SKM-1 (cell line): Measurements from ENCODE around the gene FKBP5.
"Not testable (repeated sequence)": the region's sequence is repeated elsewhere in the genome, so short reads cannot be mapped to it uniquely, and the experiment has no call there.

Experiments used
- DNase-seq: peaks from one replicate; lab custom pipeline; 2025; ENCODE audit not compliant: unreplicated experiment; lab: John Stamatoyannopoulos, UW

The FKBP5 gene

DNA sequence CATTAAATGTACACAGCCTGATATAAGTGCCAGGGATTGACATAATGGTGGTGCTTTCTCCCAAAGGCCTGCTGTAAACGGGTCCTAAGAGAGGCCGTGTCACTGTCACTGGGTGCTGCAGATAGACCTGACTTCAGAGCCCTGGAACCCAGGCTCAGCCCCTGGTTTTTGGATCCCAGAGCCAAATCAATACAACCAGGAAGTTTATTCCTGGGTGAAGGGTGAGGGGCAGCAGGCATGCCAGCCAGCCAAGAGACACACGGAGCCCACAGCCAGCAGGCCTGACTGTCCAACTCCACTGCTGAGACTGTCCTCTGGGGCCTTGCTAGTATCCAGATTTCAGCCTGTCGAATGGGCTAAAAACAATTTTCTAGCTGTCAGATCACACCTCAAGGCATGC is 35.3 kb upstream of the FKBP5 start:
- no peak for DNase-seq

DNA sequence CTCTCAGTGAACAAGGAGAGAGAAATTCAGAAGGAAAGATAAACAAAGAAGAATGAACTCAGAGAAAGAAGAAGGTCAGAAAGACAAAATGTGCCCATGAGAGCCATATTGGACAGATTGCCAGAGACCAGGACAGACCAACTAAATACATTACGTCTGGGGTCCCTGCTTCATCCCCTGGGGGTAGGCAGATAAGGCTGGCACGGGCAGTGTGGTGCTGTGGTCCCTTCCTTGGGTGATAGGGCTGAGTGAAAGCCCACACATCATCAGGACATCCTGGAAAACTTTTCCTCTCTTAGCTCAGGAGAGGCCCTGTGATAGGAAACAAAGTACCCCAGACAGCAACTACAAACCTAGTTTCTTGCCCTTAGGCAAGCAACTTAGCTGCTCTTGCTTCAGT is 34.9 kb upstream of the FKBP5 start:
- no peak for DNase-seq

DNA sequence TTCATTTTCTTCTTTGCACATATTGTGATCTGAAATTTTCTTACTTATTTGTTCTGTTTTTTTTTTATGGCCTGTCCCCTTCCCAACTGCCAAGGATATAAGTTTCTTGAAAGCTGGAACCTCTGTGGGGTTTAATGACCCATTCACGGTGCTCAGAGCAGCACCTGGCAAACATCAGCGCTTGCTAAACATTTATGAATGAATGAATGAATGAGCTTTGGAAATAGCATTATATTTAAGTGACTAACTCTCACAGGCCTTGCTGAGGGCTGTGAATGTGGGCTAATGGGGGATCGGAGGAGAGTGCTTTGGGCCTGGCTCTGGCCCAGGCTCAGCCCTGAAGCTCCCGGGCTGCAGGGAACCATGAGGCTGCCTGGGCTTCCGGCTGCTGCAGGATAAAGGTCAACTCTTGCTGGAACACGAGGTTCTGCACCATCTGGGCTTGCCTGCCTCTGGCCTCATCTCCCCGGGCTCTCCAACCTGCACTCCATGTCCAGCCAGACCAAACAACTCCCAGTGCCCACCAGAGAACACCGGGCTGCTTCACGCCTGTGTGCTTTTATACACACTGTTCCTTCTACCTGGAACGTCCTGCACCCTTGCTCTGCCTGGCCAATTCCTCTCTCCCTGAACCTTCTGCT is 33.5 kb upstream of the FKBP5 start:
- no peak for DNase-seq

DNA sequence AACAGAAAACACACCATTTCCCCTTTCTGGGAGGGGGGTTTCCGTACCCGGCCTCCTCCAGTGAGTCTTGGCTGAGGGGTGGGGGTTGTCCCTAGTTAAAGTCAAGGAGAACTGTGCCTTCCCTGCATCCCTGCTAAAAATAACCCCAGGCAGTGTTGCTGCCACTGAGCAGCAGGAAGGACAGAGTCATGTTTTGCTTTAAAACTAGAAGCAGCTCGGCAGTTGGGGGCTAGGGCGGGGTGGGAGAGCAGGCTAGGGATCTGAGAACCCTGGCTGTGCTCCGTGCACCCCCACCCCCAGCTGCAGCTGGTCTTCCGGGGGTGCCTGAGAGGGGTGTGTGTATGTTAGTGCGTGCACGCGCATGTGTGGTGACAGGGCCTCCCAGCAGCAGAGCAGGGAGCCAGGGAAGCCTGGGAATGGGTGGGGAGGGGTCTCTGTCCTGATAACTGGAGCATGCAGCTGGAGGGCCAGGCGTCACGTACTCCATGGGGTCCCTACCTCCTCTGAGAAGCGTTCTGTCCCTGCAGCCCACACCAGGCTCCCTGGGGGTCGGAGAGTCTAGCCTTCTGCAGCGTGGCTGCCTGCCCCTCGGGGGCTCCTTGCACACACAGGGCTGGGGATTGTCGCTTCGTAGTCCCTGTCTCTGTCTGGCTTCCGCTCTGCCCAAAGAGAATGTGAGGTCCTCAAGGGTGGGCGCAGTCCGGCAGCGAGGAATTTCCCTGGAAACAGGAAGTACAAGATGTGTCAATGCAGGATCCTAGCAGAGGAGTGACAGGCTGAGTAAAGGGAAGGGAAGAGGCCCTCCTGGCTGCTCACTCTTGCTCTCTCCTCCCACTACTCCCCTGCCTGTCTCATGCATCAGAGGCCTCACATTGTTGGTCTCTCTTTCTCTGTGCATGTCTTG is 31.4 kb upstream of the FKBP5 start:
- peak; percentile 41 for DNase-seq

DNA sequence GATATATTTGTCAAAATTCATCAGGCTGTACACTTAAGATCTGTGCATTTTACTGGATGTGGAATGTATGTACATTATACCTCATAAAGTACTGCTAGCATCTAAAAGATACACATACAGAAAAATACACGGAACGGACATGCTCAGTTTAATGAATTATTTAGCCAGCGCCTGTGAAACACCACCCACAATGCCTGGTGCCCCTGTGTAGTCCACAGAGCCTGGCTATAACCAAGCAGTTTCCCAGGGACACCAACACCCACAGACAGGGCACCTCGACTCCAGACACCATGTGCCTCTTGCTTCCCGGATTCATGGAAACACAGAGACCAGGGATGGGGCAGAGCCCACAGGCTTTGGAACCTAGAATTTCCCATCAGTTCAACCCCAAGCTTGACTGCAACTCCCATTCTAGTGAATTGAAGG is 30.7 kb upstream of the FKBP5 start:
- DNase-seq, result no peak

DNA sequence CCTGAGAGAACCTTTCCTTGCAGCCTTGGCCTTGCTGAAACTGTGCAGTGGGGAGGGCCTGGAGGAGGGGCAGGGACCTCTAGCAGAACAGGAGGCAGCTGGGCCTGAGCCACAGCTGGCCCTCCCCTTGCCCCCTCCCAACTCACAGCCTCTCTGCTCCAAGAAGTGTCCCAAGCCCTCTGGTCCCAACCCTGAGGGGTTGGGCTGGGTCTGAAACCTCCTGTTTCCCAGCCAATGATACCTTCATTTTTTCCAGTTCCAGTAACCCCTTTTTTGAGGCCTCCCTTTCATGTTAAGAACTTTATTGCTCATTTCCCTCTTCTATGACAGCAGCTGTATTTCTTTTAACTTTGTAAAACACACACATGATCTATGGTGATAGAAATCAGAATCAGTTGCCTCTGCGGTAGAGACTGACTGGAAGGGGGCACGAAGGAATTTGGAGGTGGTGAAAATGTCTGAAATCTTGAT is 30.2 kb upstream of the FKBP5 start:
- DNase-seq, result no peak

DNA sequence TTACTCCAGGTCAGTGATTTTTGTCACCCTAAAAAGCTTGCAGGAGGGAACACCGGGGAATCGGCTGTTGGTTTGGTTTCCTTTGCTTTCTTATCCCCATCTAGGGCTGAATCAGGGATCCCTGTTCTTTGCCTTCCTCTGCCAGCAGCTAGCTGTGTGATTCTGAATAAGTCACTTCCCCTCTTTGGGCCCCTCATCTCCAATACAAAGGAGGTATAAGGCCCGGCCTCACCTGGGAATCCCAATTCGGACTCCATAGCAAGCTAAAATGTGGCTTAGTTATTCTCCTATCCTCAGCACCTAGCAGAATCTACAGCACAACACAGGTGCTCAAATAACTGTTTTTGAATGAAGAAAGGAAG is 29.6 kb upstream of the FKBP5 start:
- no peak for DNase-seq

DNA sequence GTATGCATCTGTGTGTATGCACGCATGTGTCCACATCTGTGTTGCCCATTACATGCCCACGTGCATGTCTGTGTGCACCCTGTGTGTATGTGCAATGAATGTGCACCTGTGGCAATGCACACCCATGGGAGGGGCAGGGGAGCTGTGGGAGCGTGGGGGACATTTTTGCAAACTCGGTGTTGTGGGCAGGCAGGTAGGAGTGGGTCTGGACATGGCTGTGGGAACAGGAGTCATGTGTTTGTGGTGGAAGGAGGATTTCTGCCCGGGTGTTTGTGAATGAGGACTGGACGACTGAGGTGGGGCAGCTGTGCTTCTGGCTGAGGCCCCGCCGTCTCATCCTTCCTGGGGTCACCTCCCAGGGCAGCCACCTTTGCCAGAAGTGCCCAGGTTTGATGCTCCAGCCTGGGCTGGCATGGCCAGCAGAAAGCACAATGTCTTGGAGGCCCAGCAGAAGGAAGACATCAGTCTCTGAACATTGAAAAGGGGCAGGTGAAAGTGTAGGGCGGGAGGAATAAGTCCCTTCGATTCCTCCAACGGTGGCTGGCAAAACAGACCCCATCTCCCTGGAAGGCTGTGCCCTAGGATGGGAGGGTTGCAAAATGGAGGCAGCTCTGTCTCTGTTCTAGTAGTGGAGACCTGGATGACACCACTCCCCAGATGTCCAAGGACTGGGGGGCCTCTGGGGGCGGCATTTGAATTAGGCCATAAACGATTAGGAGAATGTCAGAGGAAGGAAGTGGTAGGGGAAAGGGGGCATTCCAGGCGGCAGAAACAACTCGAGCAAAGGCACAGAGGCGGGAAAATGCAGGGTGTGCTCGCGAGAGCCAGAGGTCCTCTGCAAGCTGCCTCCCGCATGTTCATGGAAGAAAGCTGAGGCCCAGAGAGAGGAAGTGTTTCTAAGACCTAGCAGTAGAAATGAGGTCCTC is 29.0 kb upstream of the FKBP5 start:
- DNase-seq, result no peak

DNA sequence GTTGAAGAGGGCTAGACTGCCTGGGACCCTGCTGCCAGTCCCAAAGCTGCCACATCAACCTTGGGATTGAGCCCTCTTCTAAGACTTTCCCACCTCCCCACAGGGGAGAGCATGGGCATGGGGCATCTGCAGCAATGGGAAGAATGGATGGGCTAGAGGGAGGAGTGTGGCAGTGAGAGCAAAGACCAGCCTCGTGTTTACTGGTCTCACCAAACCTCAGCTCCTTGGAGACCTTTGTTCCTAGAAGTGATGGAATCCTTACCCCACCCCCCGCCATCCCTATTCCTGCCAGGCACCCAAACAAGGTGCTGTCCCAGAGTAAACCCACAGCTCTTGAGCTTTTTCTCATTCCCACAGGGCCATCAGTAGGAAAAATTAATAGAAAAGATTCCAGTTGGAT is 28.1 kb upstream of the FKBP5 start:
- no peak for DNase-seq

DNA sequence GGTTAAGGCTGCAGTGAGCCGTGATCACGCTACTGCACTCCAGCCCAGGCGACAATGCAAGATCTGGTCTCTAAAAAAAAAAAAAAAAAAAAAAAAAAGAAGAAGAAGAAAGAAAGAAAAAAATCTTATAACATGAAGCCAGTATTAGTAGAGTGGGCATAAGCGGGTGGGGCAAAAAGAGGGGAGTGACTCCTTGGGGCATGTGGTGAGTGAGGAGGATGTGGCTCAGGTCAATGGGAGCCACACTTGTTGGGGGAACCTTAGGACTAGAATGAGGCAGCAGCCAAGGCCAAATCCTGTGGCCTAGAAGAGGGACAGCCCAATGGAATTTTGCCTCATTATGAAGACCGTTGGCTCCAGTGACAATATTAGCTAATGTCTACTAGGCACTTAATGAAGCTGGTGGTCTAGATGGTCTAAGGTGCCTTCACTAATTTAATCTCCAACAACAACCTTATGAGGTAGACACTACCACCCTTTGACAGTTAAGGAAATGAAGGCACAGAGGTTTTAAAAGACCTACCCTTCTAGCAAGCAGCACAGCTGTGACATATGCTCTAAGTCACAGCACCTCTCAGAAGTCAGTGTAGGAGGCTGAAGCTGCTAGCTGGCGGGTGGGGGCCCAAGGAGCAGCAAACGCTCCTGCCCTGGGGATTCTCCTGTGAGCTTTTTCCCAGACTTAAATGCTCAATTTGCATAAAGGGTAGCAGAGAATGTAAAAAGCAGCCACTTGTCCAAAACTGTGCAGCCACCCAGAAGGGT is 24.5 kb upstream of the FKBP5 start:
- DNase-seq, result no peak

DNA sequence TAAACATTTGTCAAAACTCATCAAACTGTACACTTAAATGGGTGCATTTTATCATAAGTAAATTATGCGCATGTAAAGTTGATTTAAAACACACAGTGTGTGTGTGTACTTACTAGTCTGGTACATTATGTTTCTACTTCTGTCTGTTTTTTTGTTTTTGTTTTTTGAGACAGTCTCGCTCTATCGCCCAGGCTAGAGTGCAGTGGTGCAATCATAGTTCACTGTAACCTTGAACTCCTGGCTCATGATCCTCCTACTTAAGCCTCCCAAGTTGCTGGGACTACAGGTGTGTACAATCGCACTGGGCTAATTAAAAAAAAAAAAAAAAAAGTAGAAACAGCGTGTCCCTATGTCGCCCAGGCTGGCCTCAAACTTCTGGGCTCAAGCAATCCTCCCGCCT is 23.0 kb upstream of the FKBP5 start:
- no peak for DNase-seq

DNA sequence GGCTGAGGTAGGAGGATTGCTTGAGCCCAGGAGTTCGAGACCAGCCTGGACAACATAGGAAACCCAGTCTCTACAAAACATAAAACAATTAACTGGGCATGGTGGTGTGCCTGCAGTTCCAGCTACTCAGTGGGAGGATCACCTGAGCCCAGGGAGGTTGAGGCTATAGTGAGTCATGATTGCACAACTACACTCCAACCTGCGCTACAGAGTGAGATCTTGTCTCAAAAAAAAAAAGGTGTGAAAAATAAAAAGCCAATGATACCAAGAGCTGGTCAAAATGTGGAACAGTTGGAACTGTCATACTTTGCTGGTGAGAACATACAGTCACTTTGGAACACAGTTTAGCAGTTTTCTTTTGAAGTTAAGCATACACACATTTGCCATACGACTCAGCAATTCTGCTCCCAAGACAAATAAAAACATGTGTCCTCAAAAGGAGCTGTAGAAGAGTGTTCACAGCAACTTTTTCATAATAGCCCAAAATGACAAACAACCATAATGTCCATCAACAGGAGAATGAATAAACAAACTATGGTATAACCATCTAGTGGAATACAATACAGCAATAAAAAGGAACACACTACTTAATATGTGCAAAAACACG is 21.6 kb upstream of the FKBP5 start:
- DNase-seq, result no peak

DNA sequence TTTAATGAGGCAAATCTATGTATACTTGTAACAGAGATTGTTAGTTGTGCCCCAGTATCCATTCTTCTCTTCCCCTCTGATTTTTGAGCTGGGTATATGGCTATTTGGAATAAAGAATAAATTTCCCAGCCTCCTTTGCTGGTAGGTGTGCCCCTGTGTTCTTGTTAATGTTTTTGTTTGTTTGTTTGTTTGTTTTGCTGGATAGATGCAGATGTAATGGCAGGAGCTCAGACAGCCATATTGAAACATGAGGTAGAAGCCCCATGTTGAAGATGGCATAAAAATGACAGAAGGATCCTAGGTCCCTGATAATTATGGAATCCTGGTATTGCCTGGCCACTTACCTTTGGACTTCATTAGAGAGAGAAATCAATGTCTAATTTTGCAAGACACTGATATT is 19.9 kb upstream of the FKBP5 start:
- no peak for DNase-seq

DNA sequence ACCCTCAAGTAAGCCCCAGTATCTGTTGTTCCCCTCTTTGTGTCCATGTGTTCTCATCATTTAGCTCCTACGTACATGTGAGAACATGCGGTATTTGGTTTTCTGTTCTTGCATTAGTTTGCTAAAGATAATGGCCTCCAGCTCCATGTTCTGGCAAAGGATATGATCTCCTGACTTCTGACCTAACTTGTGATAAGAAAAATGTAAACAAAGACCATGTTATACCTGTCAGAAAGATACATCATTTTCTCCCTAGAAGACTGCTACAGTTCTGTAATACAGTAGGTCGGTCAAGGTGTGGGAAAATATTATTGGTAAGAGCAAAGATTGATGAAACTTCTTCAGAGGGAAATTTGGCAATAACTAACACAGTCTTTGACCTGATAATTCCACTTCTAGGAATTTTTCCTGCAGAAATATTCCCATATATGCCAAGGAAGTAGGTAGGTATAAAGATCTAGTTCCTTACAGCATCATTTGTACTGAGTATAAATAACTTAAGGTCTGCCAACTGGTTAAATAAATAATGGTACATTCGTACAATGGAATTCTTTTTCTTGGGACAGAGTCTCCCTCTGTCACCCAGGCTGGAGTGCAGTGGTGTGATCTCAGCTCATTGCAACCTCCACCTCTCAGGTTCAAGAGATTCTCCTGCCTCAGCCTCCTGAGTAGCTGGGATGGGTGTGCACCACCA is 19.1 kb upstream of the FKBP5 start:
- DNase-seq, result no peak

DNA sequence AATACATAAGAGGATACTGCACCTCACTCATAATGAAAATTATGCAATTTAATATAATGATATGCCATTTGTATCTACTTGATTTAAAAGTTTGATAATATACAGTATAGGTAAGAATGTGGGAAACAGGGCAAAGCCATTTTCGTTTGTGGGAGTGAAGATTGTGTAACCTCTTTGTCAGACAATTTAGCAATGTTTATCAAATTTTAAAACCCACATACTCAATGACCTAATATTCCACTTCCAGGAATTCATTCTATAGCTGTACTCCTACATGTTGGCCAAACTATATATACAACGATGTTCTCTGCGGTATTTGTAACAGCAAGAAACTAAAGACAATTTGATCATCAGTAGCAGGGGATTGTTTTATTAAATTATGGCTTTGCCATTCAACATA is 17.8 kb upstream of the FKBP5 start:
- DNase-seq, result no peak

DNA sequence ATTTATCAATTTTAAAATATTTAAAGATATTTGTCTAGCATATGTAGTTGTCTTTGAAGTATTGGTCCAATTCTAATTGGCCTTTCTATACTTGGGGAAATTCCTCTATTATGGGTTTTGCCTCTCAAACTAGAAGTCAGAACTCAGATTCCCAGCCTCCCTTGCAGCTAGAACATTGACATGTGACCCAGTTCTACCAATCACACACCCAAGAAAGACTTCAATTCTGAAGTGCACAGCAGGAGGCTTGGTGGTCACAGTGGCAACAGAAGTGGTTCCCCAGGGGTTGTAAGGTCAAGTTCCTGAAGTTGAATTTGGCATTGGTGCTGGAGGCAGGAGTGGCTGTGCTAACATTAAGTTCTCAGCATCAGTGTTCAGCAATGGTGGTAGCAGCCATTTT is 14.8 kb upstream of the FKBP5 start:
- DNase-seq, result no peak

DNA sequence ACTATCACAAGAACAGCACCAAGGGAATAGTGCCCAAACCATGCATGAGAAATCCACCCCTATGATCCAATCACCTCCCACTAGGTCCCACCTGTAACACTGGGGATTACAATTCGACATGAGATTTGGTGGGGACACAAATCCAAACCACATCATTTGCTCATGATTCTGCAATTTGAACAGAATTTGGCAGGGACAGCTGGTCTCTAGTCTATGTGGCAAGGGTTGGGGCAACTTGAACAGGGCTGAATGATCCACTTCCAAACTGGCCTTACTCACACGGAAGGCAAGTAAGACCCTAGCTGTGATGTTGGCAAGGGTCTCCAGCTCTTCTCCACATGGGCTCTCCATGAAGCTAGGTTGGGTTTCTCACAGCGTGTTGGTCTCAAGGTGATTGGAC is 10.1 kb upstream of the FKBP5 start:
- no peak for DNase-seq

DNA sequence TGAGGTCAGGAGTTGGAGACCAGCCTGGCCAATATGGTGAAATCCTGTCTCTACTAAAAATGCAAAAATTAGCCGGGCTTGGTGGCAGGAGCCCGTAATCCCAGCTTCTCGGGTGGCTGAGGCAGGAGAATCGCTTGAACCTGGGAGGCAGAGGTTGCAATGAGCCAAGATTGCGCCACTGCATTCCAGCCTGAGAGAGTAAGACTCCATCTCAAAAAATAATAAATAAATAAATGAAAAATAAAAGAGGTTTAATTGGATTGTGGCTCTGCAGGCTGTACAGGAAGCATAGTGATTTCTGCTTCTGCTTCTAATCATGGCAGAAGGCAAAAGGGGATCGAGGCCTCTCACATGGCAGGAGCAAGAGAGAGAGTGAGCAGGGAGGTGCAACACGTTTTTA is 9.7 kb upstream of the FKBP5 start:
- not testable (repeated sequence) for DNase-seq

DNA sequence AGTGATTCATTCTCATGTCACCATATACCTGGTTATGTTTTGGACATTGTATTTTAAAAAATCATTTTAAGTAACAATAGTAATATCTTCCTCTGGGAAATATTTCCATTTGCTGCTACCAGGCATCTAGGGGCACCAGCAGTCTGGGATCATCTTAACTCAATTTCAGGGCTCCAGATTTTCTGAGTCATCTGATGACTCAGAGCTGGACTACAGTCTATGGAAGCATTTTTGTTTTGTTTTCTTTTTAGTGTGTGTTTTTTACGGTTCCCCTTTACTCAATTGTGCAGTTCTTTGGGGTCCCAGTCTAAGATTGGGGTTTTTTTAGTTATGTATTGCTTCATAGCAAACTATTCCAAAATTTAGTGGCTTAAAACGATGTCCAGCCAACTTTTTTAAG is 5.7 kb upstream of the FKBP5 start:
- DNase-seq, result no peak
